ENCODE results near the gene GDF10. TPM values are rescaled to one million over a fixed set of nuclear protein-coding genes. Genes with fewer than 3 reads are reported as not detected.

Gene GDF10
- total and polyA plus RNA-seq, 2 of the 13 experiments (the other 11 are each of a cell fraction or from before 2014, with no cell fraction given) = 0.03 TPM; not detected in 1

GRCh38 chr10:47253651-47254375 lies 46.2 kb upstream of the GDF10 start:
- BruUV-seq (replicated peaks) = no TSS peak
- H3K27me3 ChIP-seq (ENCODE audit: control insufficient read depth in 1 of 2, insufficient read depth in 2 of 2, low read length in 2 of 2) = peaks cover 1 to 7% of the 10 kb centered on the region in 2 experiments; a peak in 3 of 5 replicates
- H4K20me1 ChIP-seq (ENCODE audit: insufficient read depth, low read length) = no peaks in the 10 kb centered on the region
- TF ChIP-seq, protein P1, sequence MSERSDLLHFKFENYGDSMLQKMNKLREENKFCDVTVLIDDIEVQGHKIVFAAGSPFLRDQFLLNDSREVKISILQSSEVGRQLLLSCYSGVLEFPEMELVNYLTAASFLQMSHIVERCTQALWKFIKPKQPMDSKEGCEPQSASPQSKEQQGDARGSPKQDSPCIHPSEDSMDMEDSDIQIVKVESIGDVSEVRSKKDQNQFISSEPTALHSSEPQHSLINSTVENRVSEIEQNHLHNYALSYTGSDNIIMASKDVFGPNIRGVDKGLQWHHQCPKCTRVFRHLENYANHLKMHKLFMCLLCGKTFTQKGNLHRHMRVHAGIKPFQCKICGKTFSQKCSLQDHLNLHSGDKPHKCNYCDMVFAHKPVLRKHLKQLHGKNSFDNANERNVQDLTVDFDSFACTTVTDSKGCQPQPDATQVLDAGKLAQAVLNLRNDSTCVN (CRISPR knock-in tag; IDR thresholded peaks at IDR 0.05; ENCODE audit: borderline replicate concordance) = no peak
- TF ChIP-seq ZBTB10 (CRISPR knock-in tag; IDR thresholded peaks at IDR 0.05; ENCODE audit: borderline replicate concordance) (no peak), ZNF251 (CRISPR knock-in tag; IDR thresholded peaks at IDR 0.05) (no peak), ZNF10 (CRISPR knock-in tag; IDR thresholded peaks at IDR 0.05; ENCODE audit: borderline replicate concordance, low read depth) (no peak), SIN3B (IDR thresholded peaks at IDR 0.05; ENCODE audit: low read length) (no peak), ZNF225 (CRISPR knock-in tag; IDR thresholded peaks at IDR 0.05) (no peak), SIN3A (IDR thresholded peaks at IDR 0.05; ENCODE audit: borderline replicate concordance, low read depth, low read length) (no peak), ZMYM2 (CRISPR knock-in tag; IDR thresholded peaks at IDR 0.05) (no peak), ZNF780A (CRISPR knock-in tag; IDR thresholded peaks at IDR 0.05) (no peak), REL (CRISPR knock-in tag; conservative IDR thresholded peaks at IDR 0.05) (no peak)
- TF ChIP-seq, protein P2, sequence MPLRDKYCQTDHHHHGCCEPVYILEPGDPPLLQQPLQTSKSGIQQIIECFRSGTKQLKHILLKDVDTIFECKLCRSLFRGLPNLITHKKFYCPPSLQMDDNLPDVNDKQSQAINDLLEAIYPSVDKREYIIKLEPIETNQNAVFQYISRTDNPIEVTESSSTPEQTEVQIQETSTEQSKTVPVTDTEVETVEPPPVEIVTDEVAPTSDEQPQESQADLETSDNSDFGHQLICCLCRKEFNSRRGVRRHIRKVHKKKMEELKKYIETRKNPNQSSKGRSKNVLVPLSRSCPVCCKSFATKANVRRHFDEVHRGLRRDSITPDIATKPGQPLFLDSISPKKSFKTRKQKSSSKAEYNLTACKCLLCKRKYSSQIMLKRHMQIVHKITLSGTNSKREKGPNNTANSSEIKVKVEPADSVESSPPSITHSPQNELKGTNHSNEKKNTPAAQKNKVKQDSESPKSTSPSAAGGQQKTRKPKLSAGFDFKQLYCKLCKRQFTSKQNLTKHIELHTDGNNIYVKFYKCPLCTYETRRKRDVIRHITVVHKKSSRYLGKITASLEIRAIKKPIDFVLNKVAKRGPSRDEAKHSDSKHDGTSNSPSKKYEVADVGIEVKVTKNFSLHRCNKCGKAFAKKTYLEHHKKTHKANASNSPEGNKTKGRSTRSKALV (CRISPR knock-in tag; IDR thresholded peaks at IDR 0.05) = no peak
- H3K27ac ChIP-seq (ENCODE audit: extremely low read length, insufficient read depth, low read length) = no peak overlapping the region
- H3K4me1 ChIP-seq (ENCODE audit: insufficient read depth, low read length) = no peaks in the 10 kb centered on the region
- intact Hi-C loops (cut with micrococcal nuclease; ENCODE audit: unreplicated experiment) (no loop called here), in situ Hi-C loops (cut with HindIII; ENCODE audit: extremely low pct_ligation_motif_present, low pct_unique_long_range_greater_than_20kb) (no loop called here)
- no peak overlapping the region for H3K4me2 ChIP-seq (ENCODE audit: low read depth, low read length)
- H2AFZ ChIP-seq (ENCODE audit: low read length) = no peak overlapping the region
- no peak; the same call in 2 of the 3 replicates for ATAC-seq
- 51% methylated on average over 6 of the region's 19 CpGs for WGBS (ENCODE audit: low lambda C conversion rate)
- H3K4me3 ChIP-seq (replicated peaks in 1 of 3; ENCODE audit: insufficient read depth in 1 of 3, low read depth in 2 of 3, low read length in 3 of 3) = no peak overlapping the region
- no peak for DNase-seq (ENCODE audit: low spot score)
- H3K9me3 ChIP-seq (ENCODE audit: low read length) = no peaks in the 10 kb centered on the region
- no peaks in the 10 kb centered on the region for H3K79me2 ChIP-seq (ENCODE audit: insufficient read depth, low read length)
- no peak for FAIRE-seq
- no peak overlapping the region for H3K9ac ChIP-seq (ENCODE audit: insufficient read depth, low read depth, low read length)
- no peaks in the 10 kb centered on the region for H3K36me3 ChIP-seq (replicated peaks in 1 of 2; ENCODE audit: control insufficient read depth in 1 of 2, insufficient read depth in 2 of 2, low read length in 2 of 2)
- ChIA-PET POLR2A (no interaction called here), CTCF (ENCODE audit: low intra/inter-chr PET ratio, low total read pairs) (no interaction called here)

Measured in HepG2 (cell line).